ENCODE data around the gene TWIST1. TPM values are rescaled to one million over a fixed set of nuclear protein-coding genes. Genes with fewer than 3 reads are reported as not detected.

TWIST1 gene
- polyA plus RNA-seq, 1 donor from 2014 or later, result not detected

- Histone ChIP-seq H3K27me3 (ENCODE audit: insufficient read depth, low read depth, low read length) (peaks cover 85% of the 10 kb centered on the region), H3K9me3 (ENCODE audit: low read length) (no peaks in the 10 kb centered on the region), H3F3A (ENCODE audit: insufficient read depth, low read length, poor library complexity, severe bottlenecking) (no peaks in the 10 kb centered on the region), H2AFZ (ENCODE audit: low read depth, low read length) (no peak within 1 kb of the TSS), H3K4me3 (ENCODE audit: low read length) (peak within 1 kb of the TSS; percentile 50), H3K79me2 (replicated peaks; ENCODE audit: insufficient read depth, low read length) (no peaks in the 10 kb centered on the region), H3K9me2 (ENCODE audit: insufficient read depth, low read length) (no peaks in the 10 kb centered on the region), H3K27ac (ENCODE audit: low read length) (no peak within 1 kb of the TSS), H3K4me2 (ENCODE audit: low read length) (no peak within 1 kb of the TSS), H3K9ac (ENCODE audit: low read length) (no peak within 1 kb of the TSS), H3K36me3 (ENCODE audit: insufficient read depth, low read length) (no peaks in the 10 kb centered on the region), H4K20me1 (ENCODE audit: insufficient read depth) (no peaks in the 10 kb centered on the region)
- TF ChIP-seq MXI1 (conservative IDR thresholded peaks at IDR 0.05; ENCODE audit: poor library complexity, severe bottlenecking) (no peak), EZH2 (IDR thresholded peaks at IDR 0.05; ENCODE audit: borderline replicate concordance, insufficient read depth, low read length, poor library complexity, severe bottlenecking) (peak; percentile 73), SMC3 (conservative IDR thresholded peaks at IDR 0.05; ENCODE audit: poor library complexity) (no peak)
Measured at GRCh38 chr7:19144661-19145433, 27.4 kb upstream of the TWIST1 start, which contains the start of gene FERD3L. Gene FERD3L, minus strand, starts transcription at chr7:19145421. Its CDS starts 59 bp downstream, at chr7:19145362.

GRCh38 chr7:19143881-19144574 is 26.6 kb upstream of the TWIST1 start:
- no peaks in the 10 kb centered on the region for H3K9me3 ChIP-seq (ENCODE audit: low read length)
- no peak overlapping the region for H2AFZ ChIP-seq (ENCODE audit: low read depth, low read length)
- H3K9me2 ChIP-seq (ENCODE audit: insufficient read depth, low read length), result no peaks in the 10 kb centered on the region
- H3K36me3 ChIP-seq (ENCODE audit: insufficient read depth, low read length), result no peaks in the 10 kb centered on the region
- H3F3A ChIP-seq (ENCODE audit: insufficient read depth, low read length, poor library complexity, severe bottlenecking), result no peaks in the 10 kb centered on the region
- no peaks in the 10 kb centered on the region for H4K20me1 ChIP-seq (ENCODE audit: insufficient read depth)
- H3K27me3 ChIP-seq (ENCODE audit: insufficient read depth, low read depth, low read length), result peaks cover 82% of the 10 kb centered on the region
- H3K27ac ChIP-seq (ENCODE audit: low read length), result no peak overlapping the region
- TF ChIP-seq EZH2 (IDR thresholded peaks at IDR 0.05; ENCODE audit: borderline replicate concordance, insufficient read depth, low read length, poor library complexity, severe bottlenecking) (peak; percentile 78), POLR2AphosphoS5 (IDR thresholded peaks at IDR 0.05) (no peak)
- no peaks in the 10 kb centered on the region for H3K79me2 ChIP-seq (replicated peaks; ENCODE audit: insufficient read depth, low read length)
- H3K4me3 ChIP-seq (ENCODE audit: low read length), result peak overlapping the region; percentile 50
- H3K9ac ChIP-seq (ENCODE audit: low read length), result no peak overlapping the region
- no peak overlapping the region for H3K4me2 ChIP-seq (ENCODE audit: low read length)

GRCh38 chr7:19139706-19140327 is 22.4 kb upstream of the TWIST1 start:
- no peaks in the 10 kb centered on the region for H3K9me2 ChIP-seq (ENCODE audit: insufficient read depth, low read length)
- H3K4me2 ChIP-seq (ENCODE audit: low read length), result no peak overlapping the region
- H3K27me3 ChIP-seq (ENCODE audit: insufficient read depth, low read depth, low read length), result peaks cover 45% of the 10 kb centered on the region
- no peak overlapping the region for H2AFZ ChIP-seq (ENCODE audit: low read depth, low read length)
- no peaks in the 10 kb centered on the region for H3K36me3 ChIP-seq (ENCODE audit: insufficient read depth, low read length)
- TF ChIP-seq POLR2AphosphoS5 (IDR thresholded peaks at IDR 0.05), result no peak
- TF ChIP-seq RAD21 (conservative IDR thresholded peaks at IDR 0.05), result no peak
- no peak for TF ChIP-seq MXI1 (conservative IDR thresholded peaks at IDR 0.05; ENCODE audit: poor library complexity, severe bottlenecking)
- TF ChIP-seq EP300 (conservative IDR thresholded peaks at IDR 0.05; ENCODE audit: poor library complexity, severe bottlenecking), result no peak
- no peak for TF ChIP-seq EZH2 (IDR thresholded peaks at IDR 0.05; ENCODE audit: borderline replicate concordance, insufficient read depth, low read length, poor library complexity, severe bottlenecking)
- TF ChIP-seq REST (IDR thresholded peaks at IDR 0.05; ENCODE audit: borderline replicate concordance), result no peak
- no peaks in the 10 kb centered on the region for H3F3A ChIP-seq (ENCODE audit: insufficient read depth, low read length, poor library complexity, severe bottlenecking)
- H3K9ac ChIP-seq (ENCODE audit: low read length), result no peak overlapping the region
- H3K4me3 ChIP-seq (ENCODE audit: low read length), result no peak overlapping the region
- H4K20me1 ChIP-seq (ENCODE audit: insufficient read depth), result no peaks in the 10 kb centered on the region
- no peak overlapping the region for H3K27ac ChIP-seq (ENCODE audit: low read length)
- no peaks in the 10 kb centered on the region for H3K9me3 ChIP-seq (ENCODE audit: low read length)
- no peaks in the 10 kb centered on the region for H3K79me2 ChIP-seq (replicated peaks; ENCODE audit: insufficient read depth, low read length)

Data from neural cell (in vitro differentiated cells).